Left lung (tissue), 10 donors: ENCODE data around the gene CHIA. TPM values are rescaled to one million over a fixed set of nuclear protein-coding genes. Genes with fewer than 3 reads are reported as not detected.

Experiments
- ATAC-seq: fragments of 200-7000 bp; cut with Tn5 transposase; one replicate; pipeline ENCODE4 v1.9.1; 2020; ENCODE audit warnings: moderate library complexity
- DNase-seq, 4 donors: peaks; one replicate each; pipeline ENCODE4 v3.0.0-alpha.2; 2013 to 2020
- H3K27ac ChIP-seq, 2 donors: fragments of 200-600 bp; sonication (generic) in 1 of 2; one replicate each; pipeline versions ENCODE4 v1.5.0 to v1.8.0; 2020 to 2021
- H3K27me3 ChIP-seq, 2 donors: fragments of 200-600 bp; sonication (generic) in 1 of 2; one replicate each; pipeline versions ENCODE4 v1.5.0 to v1.8.0; 2020 to 2021
- H3K36me3 ChIP-seq, 2 donors: fragments of 200-600 bp; sonication (generic) in 1 of 2; one replicate each; pipeline versions ENCODE4 v1.5.0 to v1.8.0; 2020 to 2021
- H3K4me1 ChIP-seq, 2 donors: fragments of 200-600 bp; one replicate each; pipeline ENCODE4 v1.8.0; 2021
- H3K4me3 ChIP-seq, 2 donors: fragments of 200-600 bp; sonication (generic) in 1 of 2; one replicate each; pipeline versions ENCODE4 v1.5.0 to v1.8.0; 2020 to 2021; ENCODE audit warnings: mild to moderate bottlenecking in 1 of 2
- H3K9me3 ChIP-seq, 2 donors: fragments of 200-600 bp; sonication (generic) in 1 of 2; one replicate each; pipeline versions ENCODE4 v1.5.0 to v1.8.0; 2020 to 2021
- CTCF ChIP-seq, 2 donors: fragments of 200-600 bp; sonication (generic) in 1 of 2; IDR thresholded peaks; one replicate each; pipeline versions ENCODE4 v1.5.0 to v1.8.0; 2021; ENCODE audit warnings: antibody characterized with exemption in 2 of 2
- intact Hi-C, 2 donors: fragments of 100-400 bp; cut with DNase I; formaldehyde crosslinking; loops; one replicate each; pipeline versions ENCODE4 v1.11.2 to v1.14.2; 2022
- polyA plus RNA-seq, 6 donors: library from polyadenylated mRNA; unstranded; fragments of 120-200 nt; gene quantifications; one replicate each; pipeline ENCODE4 v1.2.1, GENCODE V29; 2013; ENCODE audit not compliant: insufficient read length in 6 of 6
- total RNA-seq, 2 donors: library from RNA; stranded (reverse); fragmentation: NEBNext Ultra II Directional; extraction: Animal tissue kit (Norgen Biotek cat#: 25700); gene quantifications; one replicate each; pipeline ENCODE4 v1.2.1, GENCODE V29; 2021
- donor health status: DM: no; HTN: yes; CAD: no.
- donor health status: DM: no; HTN: no; CAD: no.

The CHIA gene
- total and polyA plus RNA-seq, 8 donors, result 1.1 to 10.2 (median 3.8) TPM; not detected in 1

DNA sequence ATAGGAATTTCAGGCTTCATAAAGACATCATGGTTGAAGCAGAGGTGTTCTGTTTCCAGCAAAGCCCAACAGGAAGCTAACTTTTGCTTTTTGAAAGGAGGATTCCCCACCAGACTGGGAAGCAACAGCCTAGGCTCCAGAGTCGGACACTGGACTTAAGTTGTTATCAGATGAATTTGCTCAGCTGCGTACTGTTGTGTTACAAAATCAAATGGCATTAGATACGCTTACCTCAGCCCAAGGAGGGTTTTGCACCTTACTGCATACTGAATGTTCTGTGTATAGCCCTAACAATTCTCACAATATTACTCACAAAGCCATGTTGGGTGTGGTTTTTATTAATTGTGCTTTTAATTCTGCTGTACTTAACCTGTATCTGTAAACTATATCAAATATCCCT is 547 bp upstream of the CHIA start:
- intact Hi-C loops, result no loop called here
- TF ChIP-seq CTCF (IDR thresholded peaks at IDR 0.05), result no peak
- DNase-seq (no peak), ATAC-seq (peak; percentile 52)
- H3K36me3 ChIP-seq, result no peaks in the 10 kb centered on the region
- H3K9me3 ChIP-seq, result no peaks in the 10 kb centered on the region
- no peaks in the 10 kb centered on the region for H3K27me3 ChIP-seq
- H3K4me3 ChIP-seq, result no peak overlapping the region
- no peaks in the 10 kb centered on the region for H3K4me1 ChIP-seq
- no peak overlapping the region for H3K27ac ChIP-seq

GRCh38 chr1:111294390-111294789 is 3.7 kb downstream of the CHIA start:
- intact Hi-C loops, result no loop called here
- Histone ChIP-seq H3K4me1 (no peaks in the 10 kb centered on the region), H3K27ac (no peak overlapping the region), H3K4me3 (no peak overlapping the region), H3K36me3 (no peaks in the 10 kb centered on the region), H3K27me3 (no peaks in the 10 kb centered on the region), H3K9me3 (no peaks in the 10 kb centered on the region)
- TF ChIP-seq CTCF (IDR thresholded peaks at IDR 0.05), result no peak
- ATAC-seq (no peak), DNase-seq (no peak)

DNA sequence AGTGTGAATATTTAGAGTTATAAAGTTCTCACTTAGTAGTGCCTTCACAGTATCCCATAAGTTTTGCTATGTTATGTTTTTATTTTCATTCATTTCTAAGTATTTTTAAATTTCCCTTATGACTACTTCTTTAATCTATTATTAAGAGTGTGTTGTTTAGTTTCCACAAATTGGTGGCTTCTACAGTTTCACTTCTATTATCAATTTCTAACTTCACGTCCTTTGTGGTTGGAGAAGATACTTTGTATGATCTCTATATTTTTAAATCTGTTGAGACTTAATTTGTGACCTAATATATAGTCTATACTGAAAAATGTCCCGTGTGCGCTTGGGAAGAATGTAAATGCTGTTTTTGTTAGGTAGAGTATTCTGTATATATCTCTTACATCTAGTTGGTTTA is 11.7 kb downstream of the CHIA start:
- intact Hi-C loops, result no loop called here
- no peak for TF ChIP-seq CTCF (IDR thresholded peaks at IDR 0.05)

GRCh38 chr1:111309690-111310089 is 19.0 kb downstream of the CHIA start:
- ATAC-seq, result no peak

More for the DNA sequence above, 11.7 kb downstream of the CHIA start:
- H3K36me3 ChIP-seq, result no peaks in the 10 kb centered on the region
- no peaks in the 10 kb centered on the region for H3K4me1 ChIP-seq
- no peaks in the 10 kb centered on the region for H3K27me3 ChIP-seq
- ATAC-seq (no peak), DNase-seq (no peak)
- no peak overlapping the region for H3K4me3 ChIP-seq
- H3K27ac ChIP-seq, result no peak overlapping the region
- no peaks in the 10 kb centered on the region for H3K9me3 ChIP-seq

GRCh38 chr1:111318523-111318922 is 27.9 kb downstream of the CHIA start:
- no peak for TF ChIP-seq CTCF (IDR thresholded peaks at IDR 0.05)
- Histone ChIP-seq H3K36me3 (no peaks in the 10 kb centered on the region), H3K4me3 (no peak overlapping the region), H3K4me1 (no peaks in the 10 kb centered on the region), H3K27ac (no peak overlapping the region), H3K27me3 (no peaks in the 10 kb centered on the region), H3K9me3 (no peaks in the 10 kb centered on the region)
- DNase-seq (no peak), ATAC-seq (no peak)
- intact Hi-C loops, result no loop called here

More at GRCh38 chr1:111309690-111310089, 19.0 kb downstream of the CHIA start:
- Histone ChIP-seq H3K27me3 (no peaks in the 10 kb centered on the region), H3K9me3 (no peaks in the 10 kb centered on the region), H3K27ac (no peak overlapping the region), H3K36me3 (no peaks in the 10 kb centered on the region), H3K4me3 (no peak overlapping the region), H3K4me1 (no peaks in the 10 kb centered on the region)
- intact Hi-C loops, result no loop called here
- DNase-seq, result no peak
- TF ChIP-seq CTCF (IDR thresholded peaks at IDR 0.05), result no peak
